Articular chondrocyte of knee joint (primary cell): ENCODE measurements around the gene AREL1. TPM values are rescaled to one million over a fixed set of nuclear protein-coding genes. Genes with fewer than 3 reads are reported as not detected.

Source experiments
- small RNA-seq: library from RNA; depleted of rRNA; stranded (forward); fragments of <200 nt; gene quantifications from one replicate; pipeline ENCODE3, GENCODE V24; 2012
- total RNA-seq: library from RNA; depleted of rRNA; stranded (reverse); fragments of >200 nt; gene quantifications from 2 replicates; pipeline ENCODE4 v1.2.3, GENCODE V29; 2012

The AREL1 gene
- 25.9 and 26.9 TPM in 2 replicates for total RNA-seq

GRCh38 chr14:74712499-74713394 is at the start of gene AREL1, which contains the start of gene FCF1:
AREL1 (minus strand) TSS chr14:74713080; CDS start chr14:74685615, 27,465 bp downstream.
FCF1 (plus strand) TSS chr14:74713144; CDS start chr14:74713198, 54 bp downstream.

GRCh38 chr14:74611650-74612349 is 101.1 kb downstream of the AREL1 start, which contains the start of gene LTBP2:
LTBP2 (minus strand) TSS chr14:74612237; CDS start chr14:74611944, 293 bp downstream.

Small RNAs within 50 kb of the gene (small RNA-seq; reads per million reads assigned to genes)
- gene RF00409: not detected

Other genes starting within 250 kb of the AREL1 start
- gene NPC2, start 219.8 kb downstream of the AREL1 start, total RNA-seq: 167 and 276 TPM in 2 replicates
- 12.0 and 14.6 TPM in 2 replicates for gene ISCA2, start 219.3 kb downstream of the AREL1 start, total RNA-seq
- 315 and 335 TPM in 2 replicates for gene LTBP2, start 100.8 kb downstream of the AREL1 start, total RNA-seq
- 49.4 and 68.9 TPM in 2 replicates for gene FCF1, start 64 bp upstream of the AREL1 start, total RNA-seq
- 51.3 and 52.8 TPM in 2 replicates for gene YLPM1, start 50.2 kb upstream of the AREL1 start, total RNA-seq
- not detected in 2 replicates for gene PROX2, start 163.1 kb upstream of the AREL1 start, total RNA-seq
- 64.5 and 78.0 TPM in 2 replicates for gene DLST, start 168.8 kb upstream of the AREL1 start, total RNA-seq
- 0.76 and 0.78 TPM in 2 replicates for gene RPS6KL1, start 210.2 kb upstream of the AREL1 start, total RNA-seq
- 7.4 and 30.1 TPM in 2 replicates for gene PGF, start 242.5 kb upstream of the AREL1 start, total RNA-seq